NCI-H1048 (cell line): ENCODE results near the gene OR5AU1.
"Not testable (repeated sequence)": the region's sequence is repeated elsewhere in the genome, so short reads cannot be mapped to it uniquely, and the experiment has no call there.

Experiments used
- DNase-seq: peaks from one replicate; lab custom pipeline; 2025; lab: John Stamatoyannopoulos, UW

Gene OR5AU1

DNA sequence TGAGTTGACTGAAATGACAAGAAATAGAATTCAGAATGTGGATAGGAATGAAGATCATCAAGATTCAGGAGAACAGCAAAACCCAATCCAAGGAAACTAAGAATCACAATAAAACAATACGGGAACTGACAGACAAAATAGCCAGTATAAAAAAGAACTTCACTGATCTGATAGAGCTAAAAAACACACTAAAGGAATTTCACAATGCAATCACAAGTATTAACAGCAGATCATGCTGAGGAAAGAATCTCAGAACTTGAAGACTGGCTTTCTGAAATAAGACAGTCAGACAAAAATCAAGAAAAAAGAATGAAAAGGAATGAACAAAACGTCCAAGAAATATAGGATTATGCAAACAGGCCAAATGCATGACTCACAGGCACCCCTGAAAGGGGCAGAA is 15.3 kb upstream of the OR5AU1 start:
- DNase-seq: no peak

DNA sequence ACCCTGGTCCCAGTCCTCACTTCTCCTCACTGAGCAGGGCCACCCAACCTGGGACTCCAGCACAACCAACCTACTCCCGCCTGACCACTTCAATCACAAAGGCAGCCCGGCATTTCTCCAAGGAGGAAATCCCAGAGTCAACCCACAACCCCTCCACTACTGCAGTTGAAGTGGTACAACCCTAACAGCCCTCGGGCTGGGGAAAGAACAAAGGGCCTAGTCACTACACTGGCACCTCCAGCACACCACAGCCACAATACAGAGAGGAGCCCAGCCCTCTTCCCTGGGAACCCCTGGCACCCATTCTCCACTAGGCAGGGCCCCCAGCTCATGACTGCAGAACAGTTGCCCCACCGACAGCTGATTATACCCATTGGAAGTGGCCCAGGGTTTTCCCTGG is 13.7 kb upstream of the OR5AU1 start:
- DNase-seq: no peak

DNA sequence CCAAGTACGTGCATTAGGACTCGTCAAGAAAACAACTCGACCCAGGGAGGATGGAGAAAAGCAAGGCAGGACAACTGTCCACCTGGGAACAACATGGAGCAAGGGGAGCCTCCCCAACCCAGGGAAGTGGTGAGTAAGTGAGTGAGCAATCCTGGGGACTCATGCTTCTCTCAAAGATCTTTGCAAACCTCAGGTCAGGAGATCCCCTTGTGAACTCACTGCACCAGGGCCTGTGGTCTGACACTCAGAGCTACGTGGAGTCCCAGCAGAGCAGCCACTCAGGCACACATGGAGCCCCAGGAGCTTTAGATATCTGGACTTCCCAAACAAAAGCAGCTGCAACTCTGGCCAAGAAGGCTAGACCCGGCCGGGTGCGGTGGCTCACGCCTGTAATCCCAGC is 12.2 kb upstream of the OR5AU1 start:
- no peak for DNase-seq

DNA sequence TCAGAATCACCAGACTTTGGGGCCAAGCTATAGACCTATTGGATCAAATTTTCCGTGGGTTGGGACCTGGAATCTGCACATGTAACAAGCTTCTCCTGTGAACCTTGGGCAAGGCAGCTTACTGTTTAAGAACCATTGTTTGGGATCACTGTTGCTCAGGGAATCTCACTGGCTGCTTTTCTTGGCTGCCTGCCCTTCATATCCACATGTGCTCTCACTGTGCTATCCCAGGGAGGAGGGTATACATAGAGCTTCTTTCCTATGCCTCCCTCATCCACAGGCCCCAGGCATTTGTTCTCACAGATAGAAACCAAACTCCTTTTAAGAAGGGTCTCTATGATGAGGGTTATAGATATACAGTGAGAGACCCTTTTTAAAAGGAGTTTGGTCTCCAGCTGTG is 9.8 kb upstream of the OR5AU1 start:
- not testable (repeated sequence) for DNase-seq

DNA sequence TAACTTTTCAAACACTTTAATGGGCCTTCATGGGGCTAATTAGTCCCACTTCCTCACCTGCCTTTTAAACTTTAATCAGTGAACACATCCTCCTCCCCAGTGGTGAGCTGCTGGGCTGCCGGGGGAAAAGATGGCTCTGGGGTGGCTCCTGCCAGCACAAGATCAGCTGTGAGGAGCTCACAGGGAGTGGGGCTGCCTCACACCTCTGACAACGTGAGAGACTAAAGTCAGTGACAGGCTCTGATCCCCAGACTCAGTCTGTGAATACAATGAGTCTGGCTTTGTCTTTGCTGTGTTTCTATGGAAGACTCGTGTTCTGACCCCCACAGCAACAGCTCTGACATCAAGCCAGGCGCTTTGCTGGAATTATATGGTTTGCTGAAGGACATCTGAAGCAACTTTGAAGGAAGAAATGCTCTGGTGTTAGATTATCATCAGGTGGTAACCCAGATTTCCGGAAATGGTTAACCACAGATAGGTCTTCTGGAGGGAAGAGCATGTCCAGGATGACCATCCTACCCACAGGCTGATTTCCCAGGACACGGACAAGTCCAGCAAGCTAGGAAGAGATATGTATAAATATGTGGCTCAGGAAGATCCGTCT is 9.2 kb upstream of the OR5AU1 start:
- not testable (repeated sequence) for DNase-seq

DNA sequence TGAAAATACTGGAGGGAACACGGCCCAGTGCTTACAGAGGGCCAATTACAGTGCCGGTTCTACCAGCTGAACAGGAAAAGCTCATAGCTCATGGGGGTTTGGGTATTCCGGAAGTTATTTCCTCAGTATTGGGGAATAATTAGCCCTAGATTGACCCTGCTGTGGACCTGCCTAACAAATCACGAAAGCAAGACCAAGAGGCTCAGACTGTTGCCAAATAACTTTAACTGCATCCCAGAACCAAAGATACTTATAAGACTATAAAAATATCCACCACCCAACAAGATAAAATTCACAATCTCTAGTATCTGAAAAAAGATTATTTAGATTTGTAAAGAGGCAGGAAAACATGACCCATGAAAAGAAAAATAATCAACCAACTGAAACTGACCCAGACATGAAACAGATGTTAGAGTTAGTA is 8.0 kb upstream of the OR5AU1 start:
- no peak for DNase-seq

DNA sequence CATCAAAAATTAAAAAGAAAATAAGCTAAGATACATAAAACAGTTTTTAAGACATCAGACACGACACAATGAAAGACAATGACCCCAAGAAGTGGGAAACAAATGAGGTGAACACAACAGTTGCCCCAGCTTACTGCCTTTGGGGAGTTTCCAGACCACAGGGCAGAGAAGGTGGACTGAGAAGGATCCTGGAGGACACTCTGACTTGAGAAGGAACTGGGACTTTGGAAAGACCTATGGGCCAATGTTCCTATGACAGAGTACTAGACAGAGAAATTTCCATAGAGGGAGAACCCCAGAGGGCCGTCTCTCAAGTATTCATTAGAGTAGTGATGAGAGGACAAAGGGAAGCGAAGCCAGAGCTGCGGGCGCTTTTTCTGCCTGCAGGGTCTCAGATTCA is 6.2 kb upstream of the OR5AU1 start:
- no peak for DNase-seq

DNA sequence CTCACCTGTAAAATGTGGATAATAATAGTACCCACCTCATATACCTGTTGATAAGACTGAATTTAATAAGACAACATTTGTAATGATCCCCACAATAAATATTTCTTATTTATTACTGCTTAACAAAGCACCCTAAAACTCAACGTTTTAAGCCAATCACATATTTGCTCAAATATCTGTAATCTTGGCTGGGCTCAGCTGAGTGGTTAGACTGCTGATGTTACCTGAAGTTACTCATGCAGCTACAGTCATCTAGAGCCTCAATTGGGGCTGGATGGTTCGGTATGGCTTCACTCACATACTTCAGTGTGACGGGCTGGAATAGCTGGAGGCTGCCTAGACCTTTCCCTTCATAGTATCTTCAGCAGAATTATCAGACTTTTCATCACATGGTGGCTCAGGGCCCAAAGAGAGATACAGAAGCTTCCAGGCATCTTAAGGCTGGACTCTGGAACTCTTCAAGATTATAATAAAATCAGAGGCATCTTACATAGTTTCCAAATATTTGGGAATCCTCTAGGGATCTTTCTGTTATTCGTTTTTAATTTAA is 4.3 kb upstream of the OR5AU1 start:
- no peak for DNase-seq

DNA sequence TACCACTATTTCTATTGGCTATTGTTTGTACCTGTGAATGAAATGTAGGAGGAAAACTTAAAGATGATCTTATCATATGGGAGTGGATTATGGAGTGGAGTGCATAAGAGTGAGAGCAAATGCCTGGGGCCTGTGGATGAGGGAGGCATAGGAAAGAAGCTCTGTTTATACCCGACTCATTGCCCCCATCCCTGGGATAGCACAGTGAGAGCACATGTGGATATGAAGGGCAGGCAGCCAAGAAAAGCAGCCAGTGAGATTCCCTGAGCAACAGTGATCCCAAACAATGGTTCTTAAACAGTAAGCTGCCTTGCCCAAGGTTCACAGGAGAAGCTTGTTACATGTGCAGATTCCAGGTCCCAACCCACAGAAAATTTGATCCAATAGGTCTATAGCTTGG is 2.3 kb upstream of the OR5AU1 start:
- DNase-seq: not testable (repeated sequence)

DNA sequence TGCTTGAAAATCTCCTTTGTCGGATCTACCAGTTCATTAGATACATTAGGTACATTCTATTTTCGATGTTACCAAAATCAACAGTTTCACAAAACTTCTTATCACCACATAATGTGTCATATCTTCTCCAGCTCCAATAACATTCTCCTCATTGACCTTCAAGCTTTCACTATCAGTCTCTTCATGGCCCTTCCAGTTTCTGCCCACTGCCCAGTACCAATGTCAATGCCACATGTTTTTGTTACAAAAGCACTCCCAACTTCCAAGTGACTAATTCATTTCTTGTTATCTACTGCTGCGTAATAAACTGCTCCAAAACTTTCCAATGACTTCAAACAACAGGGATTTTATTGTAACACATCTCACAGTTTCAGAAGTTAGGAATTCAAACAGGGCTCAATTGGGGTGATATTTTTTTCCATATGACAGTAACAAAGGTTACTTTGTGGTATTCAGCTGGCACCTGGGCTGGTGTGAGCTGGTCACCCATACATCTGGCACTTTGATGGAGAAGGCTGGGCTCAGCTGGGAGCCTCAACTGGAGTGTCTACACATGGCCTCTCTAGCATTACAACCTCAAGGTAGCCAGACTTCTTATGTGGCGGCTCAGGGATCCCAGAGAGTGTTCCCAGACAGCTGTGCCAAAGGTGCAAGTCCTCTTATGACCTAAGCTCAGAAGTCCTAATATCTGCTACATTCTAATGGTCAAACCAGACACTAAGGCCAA is 6.1 kb downstream of the OR5AU1 start:
- no peak for DNase-seq

DNA sequence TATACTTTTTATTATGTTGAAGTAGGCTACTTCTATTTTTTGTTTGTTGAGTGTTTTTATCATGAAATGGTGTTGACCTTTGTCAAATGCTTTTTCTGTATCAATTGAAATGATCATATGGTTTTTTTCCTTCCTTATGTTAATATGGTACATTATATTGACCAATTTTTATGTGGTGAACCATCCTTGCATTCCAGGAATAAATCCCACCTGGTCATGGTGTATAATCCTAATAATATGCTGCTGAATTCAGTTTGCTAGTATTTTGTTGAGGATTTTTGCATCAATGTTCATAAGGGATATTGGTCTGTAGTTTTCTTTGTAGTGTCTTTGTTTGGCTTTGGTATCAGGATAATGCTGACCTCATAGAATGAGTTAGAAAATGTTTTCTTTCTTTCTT is 10.4 kb downstream of the OR5AU1 start:
- DNase-seq: no peak

DNA sequence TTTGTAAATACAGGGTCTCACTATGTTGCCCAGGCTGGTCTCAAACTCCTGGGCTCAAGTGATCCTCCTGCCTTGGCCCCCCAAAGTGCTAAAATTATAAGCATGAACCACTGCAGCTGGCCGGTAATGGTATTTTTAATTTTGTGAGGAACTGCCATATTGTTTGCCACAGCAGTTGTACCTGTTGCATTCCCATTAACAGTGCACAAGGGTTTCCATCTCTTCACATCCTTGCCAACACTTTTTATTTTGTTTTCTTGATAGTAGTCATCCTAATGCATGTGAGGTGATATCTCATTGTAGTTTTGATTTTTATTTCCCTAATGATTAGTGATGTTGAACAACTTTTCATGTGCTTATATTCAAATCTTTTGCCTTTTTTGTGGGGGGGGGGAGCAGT is 13.5 kb downstream of the OR5AU1 start:
- no peak for DNase-seq

DNA sequence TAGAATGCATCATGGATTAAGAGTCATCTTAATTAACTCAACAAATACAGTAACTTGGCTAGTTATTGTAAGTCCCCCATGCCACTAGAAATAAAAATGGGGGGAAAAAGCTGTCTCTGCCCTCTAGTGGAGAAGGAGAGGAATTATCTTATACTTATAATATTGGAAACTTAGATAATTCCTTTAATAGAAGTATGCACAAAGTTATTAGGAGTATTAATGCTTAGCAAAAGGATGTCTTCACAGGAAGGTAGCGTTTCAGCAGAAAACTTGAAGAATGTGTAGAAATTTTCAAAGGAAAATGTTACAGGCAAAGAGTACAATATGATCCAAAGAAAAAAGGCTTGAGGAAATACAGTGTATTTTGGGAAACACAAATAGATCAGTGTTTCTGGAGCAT is 19.8 kb downstream of the OR5AU1 start:
- no peak for DNase-seq

DNA sequence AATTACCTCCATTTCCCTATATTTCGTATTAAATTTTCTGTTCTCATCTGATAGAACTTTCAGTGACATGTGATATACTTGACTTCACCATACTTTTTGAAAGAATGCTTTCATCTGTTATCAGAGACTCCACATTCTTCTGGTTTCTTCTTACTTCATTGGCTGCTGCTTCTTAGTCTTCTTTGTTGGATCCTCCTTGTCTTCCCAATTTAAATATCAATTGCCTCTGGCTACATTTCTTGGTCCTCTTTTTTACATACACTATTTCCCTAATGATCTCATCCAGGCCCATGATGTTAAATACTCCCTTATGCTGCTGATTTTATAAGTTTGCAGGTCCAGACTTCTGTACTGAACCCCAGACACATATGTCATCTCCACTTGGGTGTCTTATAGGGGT is 22.0 kb downstream of the OR5AU1 start:
- DNase-seq: no peak

DNA sequence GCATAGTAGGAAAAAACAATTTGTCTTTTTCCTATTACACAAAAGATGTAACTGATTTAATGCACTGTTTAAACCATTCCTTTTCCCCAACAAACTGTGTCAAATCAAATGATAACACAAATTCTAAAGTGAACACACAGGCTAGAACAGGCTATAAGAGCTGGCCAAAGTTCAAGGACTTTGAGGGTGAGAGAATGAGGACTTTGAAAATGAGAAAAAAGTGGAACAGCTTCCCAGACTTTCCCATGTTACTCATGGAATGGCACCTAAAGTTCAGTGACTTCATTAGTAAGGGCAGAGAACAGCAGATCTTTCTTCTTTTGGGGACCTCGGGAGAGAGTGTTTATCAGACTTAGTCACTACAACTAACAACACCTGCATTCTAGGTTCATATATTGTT is 32.4 kb downstream of the OR5AU1 start:
- DNase-seq: no peak

DNA sequence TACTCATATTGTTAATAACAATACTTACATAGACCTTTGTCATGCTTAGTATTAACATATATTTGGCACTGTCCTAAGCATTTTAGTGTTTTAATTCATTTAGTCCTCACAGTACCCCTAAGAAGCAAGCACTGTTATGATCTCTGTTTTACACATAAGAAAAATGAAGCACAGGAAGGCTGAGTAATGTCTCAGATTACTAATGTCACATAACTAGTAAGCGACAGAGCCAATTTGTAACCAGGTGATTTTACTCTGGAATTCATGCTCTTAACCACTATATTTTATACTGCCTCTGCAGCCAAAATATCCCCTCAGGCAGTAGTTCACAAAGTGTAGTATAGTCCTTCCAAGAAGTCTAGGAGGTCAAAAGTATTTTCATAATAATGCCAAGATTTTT is 34.7 kb downstream of the OR5AU1 start:
- no peak for DNase-seq

DNA sequence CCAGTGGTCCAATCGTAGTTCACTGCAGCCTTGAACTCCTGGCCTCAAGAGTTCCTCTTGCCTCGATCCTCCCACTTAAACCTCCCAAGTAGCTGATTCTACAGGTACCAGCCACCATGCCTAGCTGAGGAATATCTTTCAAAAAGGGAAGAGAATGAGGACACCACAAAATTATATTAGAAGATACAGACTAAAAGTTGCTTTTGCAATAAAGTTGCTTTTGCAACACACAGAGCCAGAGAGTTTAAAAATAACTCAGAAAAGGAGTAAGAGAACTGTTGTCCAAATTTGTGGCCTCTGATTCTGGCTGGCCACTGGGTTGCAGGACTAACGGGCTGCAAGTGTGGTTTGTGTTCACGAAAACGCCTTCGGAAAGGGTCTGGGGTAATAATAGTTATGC is 35.2 kb downstream of the OR5AU1 start:
- no peak for DNase-seq

DNA sequence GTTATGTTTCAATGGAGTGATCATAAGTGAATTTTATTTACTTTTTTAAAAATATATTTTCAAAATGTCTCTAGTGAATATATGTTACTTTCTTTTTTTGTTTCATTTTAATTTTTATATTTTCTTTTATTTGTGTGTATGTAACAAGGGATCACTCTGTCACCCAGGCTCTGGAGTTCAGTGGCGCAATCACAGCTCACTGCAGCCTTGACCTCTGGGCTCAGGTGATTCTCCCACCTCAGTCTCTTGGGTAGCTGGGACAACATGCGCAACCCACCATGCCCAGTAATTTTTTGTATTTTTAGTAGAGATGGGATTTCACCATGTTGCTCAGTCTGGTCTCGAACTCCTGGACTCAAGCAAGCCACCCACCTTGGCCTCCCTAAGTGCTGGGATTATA is 36.9 kb downstream of the OR5AU1 start:
- DNase-seq: no peak

DNA sequence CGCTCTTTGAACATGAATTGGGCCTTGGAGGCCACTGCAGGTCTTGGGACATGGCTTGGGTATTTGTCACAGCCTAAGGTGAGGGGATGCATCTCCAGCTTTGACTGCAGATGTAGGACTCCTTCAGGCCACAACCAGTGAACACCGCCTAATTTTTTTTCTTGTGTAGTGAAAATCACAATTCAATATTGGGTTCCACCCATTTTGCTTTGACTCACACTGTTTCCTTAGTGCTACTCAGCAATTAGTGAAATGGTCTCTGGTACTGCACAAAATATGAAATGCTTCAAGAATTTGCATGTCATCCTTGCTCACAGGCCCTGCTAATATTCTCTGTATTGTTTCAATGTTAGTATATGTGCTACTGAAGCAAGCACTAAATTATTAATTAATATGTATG is 42.5 kb downstream of the OR5AU1 start:
- no peak for DNase-seq

DNA sequence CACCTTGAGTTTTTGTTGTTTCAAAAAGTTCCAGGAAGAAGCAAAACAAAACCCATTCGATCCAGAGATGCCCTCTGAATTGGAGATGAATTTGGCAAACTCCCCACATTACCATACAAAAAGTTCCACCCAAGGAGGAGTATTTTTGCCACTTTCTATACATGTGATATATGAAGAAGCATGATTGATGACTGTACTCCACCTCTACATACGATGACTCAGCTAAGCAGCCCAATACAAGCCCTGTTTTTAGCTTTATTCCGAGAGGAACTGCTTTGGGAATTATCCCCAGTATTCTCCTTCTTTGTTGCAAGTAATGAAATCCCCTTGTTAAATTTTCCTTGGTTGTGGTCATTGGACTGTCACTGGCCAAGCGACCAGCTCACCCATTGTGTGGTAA is 43.6 kb downstream of the OR5AU1 start:
- no peak for DNase-seq

DNA sequence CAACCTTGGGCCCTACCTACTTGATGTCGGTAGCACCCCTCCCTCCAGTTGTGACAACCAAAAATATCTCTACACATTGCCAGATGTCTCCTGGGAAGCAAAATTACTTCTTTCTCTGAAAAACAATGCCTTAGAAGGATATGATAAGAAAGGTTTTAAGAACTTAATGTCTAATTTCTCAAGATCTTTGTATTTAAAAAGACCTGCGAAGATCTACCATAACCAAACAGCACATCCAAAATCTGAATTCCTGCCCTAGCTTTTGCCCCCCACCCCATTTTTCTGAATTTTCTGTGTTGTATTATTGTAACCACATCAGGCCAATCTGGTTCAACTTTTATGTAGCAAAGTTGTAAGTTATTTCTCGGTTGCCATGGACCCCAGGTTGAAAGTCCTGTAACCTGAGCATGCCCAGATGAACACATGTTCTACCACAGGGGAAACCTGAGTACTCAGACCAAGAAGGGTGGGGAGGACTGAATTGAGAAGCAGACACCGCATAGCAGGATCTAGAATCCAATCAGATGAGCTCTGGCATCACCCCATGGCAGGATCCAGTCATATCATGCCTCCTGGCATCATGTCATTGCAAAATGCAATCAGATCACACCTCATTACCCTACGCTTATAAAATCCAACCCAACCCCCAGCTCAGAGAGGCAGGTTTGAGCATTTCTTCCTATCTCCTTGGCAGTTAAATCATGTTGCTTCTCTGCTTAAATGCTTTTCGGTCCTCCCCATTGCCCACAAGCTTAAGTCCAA is 46.3 kb downstream of the OR5AU1 start:
- no peak for DNase-seq

DNA sequence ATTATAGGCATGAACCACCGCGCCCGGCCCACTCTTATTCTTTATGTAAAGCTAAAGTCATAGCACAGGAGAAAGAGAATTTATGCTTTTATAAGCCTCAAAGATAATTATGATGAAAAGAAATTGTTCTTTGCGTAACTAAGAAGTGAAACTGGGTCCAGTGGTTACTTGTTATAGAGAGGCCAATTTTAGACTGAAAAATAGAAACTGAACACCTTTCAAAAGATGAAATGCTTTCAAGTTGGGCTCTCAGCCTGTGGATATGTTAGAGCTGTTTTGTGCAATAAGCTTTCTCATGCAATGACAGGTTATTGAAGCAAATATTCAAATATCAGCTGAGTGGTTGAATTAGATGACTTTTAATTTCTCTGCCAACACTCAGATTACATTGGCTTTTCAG is 47.1 kb downstream of the OR5AU1 start:
- no peak for DNase-seq

DNA sequence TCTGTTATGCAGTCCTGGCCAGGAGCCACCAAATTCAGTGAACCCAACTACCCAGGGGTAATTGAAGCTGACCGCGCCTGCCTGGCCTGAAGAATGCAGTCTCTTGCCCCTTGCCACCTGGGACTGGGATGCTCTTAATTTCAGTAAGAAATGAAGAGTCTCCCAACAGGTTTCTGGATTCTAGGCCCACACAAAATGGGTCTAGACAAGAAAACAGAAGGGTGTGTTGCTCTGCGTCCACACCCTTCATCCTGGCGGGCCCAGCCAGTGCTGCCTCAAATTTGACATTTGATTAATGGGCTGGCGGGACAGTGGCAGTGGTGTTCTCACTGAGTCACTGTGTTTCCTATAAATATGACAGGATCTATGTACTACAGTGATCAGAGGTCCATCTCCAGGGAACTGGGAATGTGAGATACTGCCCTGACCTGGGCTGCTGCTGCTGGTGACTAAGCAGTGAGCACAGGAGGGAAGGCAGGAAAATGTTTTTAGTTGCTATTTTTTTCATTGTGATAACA is 48.5 kb downstream of the OR5AU1 start:
- DNase-seq: no peak
